ENCODE measurements around the gene ADGRL2.

ADGRL2 gene

GRCh38 chr1:81921851-81922462 lies 121.2 kb downstream of the ADGRL2 start:
- no peak overlapping the region for H2AFZ ChIP-seq (ENCODE audit: low read length)

GRCh38 chr1:81922955-81923354 lies 122.2 kb downstream of the ADGRL2 start:
- Histone ChIP-seq H4K20me1 (ENCODE audit: insufficient read depth, low read length) (no peaks in the 10 kb centered on the region), H3K4me2 (ENCODE audit: low read depth, low read length) (no peak overlapping the region), H3K27ac (ENCODE audit: low read length) (no peak overlapping the region), H3F3A (ENCODE audit: insufficient read depth, low read length) (no peaks in the 10 kb centered on the region), H3K79me2 (ENCODE audit: low read length) (no peaks in the 10 kb centered on the region), H3K9me3 (replicated peaks; ENCODE audit: insufficient read depth, low read length) (no peaks in the 10 kb centered on the region), H3K27me3 (replicated peaks; ENCODE audit: insufficient read depth, low read length) (no peaks in the 10 kb centered on the region), H3K4me3 (ENCODE audit: low read length) (no peak overlapping the region), H3K9me2 (replicated peaks; ENCODE audit: insufficient read depth, low read length) (no peaks in the 10 kb centered on the region), H2AFZ (ENCODE audit: low read length) (no peak overlapping the region), H3K4me1 (ENCODE audit: low read length) (no peaks in the 10 kb centered on the region), H3K9ac (ENCODE audit: low read length) (no peak overlapping the region), H3K36me3 (replicated peaks; ENCODE audit: insufficient read depth, low read length) (no peaks in the 10 kb centered on the region)
- DNase-seq: no peak
- no peak for TF ChIP-seq EZH2 (optimal IDR thresholded peaks at IDR 0.05; ENCODE audit: low read depth, low read length)
- no peak for TF ChIP-seq CTCF (IDR thresholded peaks at IDR 0.05; ENCODE audit: low read length)
- TF ChIP-seq EZH2phosphoT487 (IDR thresholded peaks at IDR 0.05; ENCODE audit: low read length): no peak

More at GRCh38 chr1:81921851-81922462, 121.2 kb downstream of the ADGRL2 start:
- Histone ChIP-seq H4K20me1 (ENCODE audit: insufficient read depth, low read length) (no peaks in the 10 kb centered on the region), H3K9me2 (replicated peaks; ENCODE audit: insufficient read depth, low read length) (no peaks in the 10 kb centered on the region), H3K27me3 (replicated peaks; ENCODE audit: insufficient read depth, low read length) (no peaks in the 10 kb centered on the region), H3K27ac (ENCODE audit: low read length) (no peak overlapping the region), H3K79me2 (ENCODE audit: low read length) (no peaks in the 10 kb centered on the region), H3K4me1 (ENCODE audit: low read length) (no peaks in the 10 kb centered on the region), H3K36me3 (replicated peaks; ENCODE audit: insufficient read depth, low read length) (no peaks in the 10 kb centered on the region), H3F3A (ENCODE audit: insufficient read depth, low read length) (no peaks in the 10 kb centered on the region), H3K9ac (ENCODE audit: low read length) (no peak overlapping the region), H3K9me3 (replicated peaks; ENCODE audit: insufficient read depth, low read length) (no peaks in the 10 kb centered on the region), H3K4me2 (ENCODE audit: low read depth, low read length) (no peak overlapping the region), H3K4me3 (ENCODE audit: low read length) (no peak overlapping the region)
- TF ChIP-seq CTCF (IDR thresholded peaks at IDR 0.05; ENCODE audit: low read length): no peak
- TF ChIP-seq EZH2phosphoT487 (IDR thresholded peaks at IDR 0.05; ENCODE audit: low read length): no peak
- TF ChIP-seq EZH2 (optimal IDR thresholded peaks at IDR 0.05; ENCODE audit: low read depth, low read length): no peak
- DNase-seq: no peak

- Histone ChIP-seq H3K27ac (ENCODE audit: low read length) (no peak overlapping the region), H3K27me3 (replicated peaks; ENCODE audit: insufficient read depth, low read length) (no peaks in the 10 kb centered on the region), H3K79me2 (ENCODE audit: low read length) (no peaks in the 10 kb centered on the region), H3F3A (ENCODE audit: insufficient read depth, low read length) (no peaks in the 10 kb centered on the region), H3K9me3 (replicated peaks; ENCODE audit: insufficient read depth, low read length) (no peaks in the 10 kb centered on the region), H3K4me1 (ENCODE audit: low read length) (no peaks in the 10 kb centered on the region), H3K36me3 (replicated peaks; ENCODE audit: insufficient read depth, low read length) (no peaks in the 10 kb centered on the region), H3K4me3 (ENCODE audit: low read length) (no peak overlapping the region), H3K9ac (ENCODE audit: low read length) (no peak overlapping the region), H2AFZ (ENCODE audit: low read length) (no peak overlapping the region), H3K4me2 (ENCODE audit: low read depth, low read length) (no peak overlapping the region), H3K9me2 (replicated peaks; ENCODE audit: insufficient read depth, low read length) (no peaks in the 10 kb centered on the region), H4K20me1 (ENCODE audit: insufficient read depth, low read length) (no peaks in the 10 kb centered on the region)
- no peak for DNase-seq
- TF ChIP-seq EZH2 (optimal IDR thresholded peaks at IDR 0.05; ENCODE audit: low read depth, low read length) (no peak), EZH2phosphoT487 (IDR thresholded peaks at IDR 0.05; ENCODE audit: low read length) (no peak), CTCF (IDR thresholded peaks at IDR 0.05; ENCODE audit: low read length) (no peak)
These were observed 128.4 kb downstream of the ADGRL2 start for GRCh38 chr1:81929106-81929505.

Data from MM.1S (cell line).